Nephron progenitor cell (in vitro differentiated cells): ENCODE results near the gene GPANK1.

Source experiments
- DNase-seq: peaks from one replicate; pipeline ENCODE4 v3.0.0; 2021
- H3K27ac Mint-ChIP-seq: 2 replicates; pipeline ENCODE4 v1.8.0; 2021; ENCODE audit warnings: mild to moderate bottlenecking, moderate library complexity, mixed read lengths
- H3K27me3 Mint-ChIP-seq: 2 replicates; pipeline ENCODE4 v1.8.0; 2021; ENCODE audit warnings: mild to moderate bottlenecking, low read depth, mixed read lengths; ENCODE audit not compliant: poor library complexity
- H3K36me3 Mint-ChIP-seq: 2 replicates; pipeline ENCODE4 v1.8.0; 2021; ENCODE audit warnings: low read depth, mixed read lengths
- H3K4me1 Mint-ChIP-seq: 2 replicates; pipeline ENCODE4 v1.8.0; 2021; ENCODE audit warnings: mixed read lengths
- H3K4me3 Mint-ChIP-seq: 2 replicates; pipeline ENCODE4 v1.8.0; 2021; ENCODE audit warnings: mild to moderate bottlenecking, moderate library complexity, mixed read lengths
- H3K9me3 Mint-ChIP-seq: 2 replicates; pipeline ENCODE4 v1.8.0; 2021; ENCODE audit warnings: mild to moderate bottlenecking, moderate library complexity, mixed read lengths
- TF ChIP-seq, protein P1 (sequence below): fragments of 200-600 bp; sonication (generic); IDR thresholded peaks from 2 replicates; pipeline ENCODE4 v1.5.0; 2021; ENCODE audit warnings: antibody characterized with exemption

Gene GPANK1

DNA sequence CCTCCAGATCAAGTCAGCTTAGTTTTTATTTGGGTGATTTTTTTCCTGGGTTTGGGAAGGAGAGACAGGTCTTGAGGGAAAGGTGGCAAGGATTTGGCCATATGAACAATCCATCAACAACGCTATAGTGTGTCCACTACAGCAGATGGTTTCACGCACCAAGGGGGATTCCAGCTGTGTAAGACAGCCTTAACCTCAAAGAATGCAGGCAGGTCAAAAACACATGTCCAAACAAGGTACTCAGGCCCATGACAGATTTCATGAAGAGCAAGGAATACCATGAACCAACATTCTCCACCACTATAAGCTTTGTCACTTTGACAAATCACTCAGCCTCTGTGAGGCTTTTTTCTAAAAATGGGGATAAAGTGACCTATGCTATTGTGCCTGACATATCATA, 47.8 kb downstream of the GPANK1 start:
- Mint-ChIP-seq H3K27ac (no peak overlapping the region), H3K4me3 (no peak overlapping the region), H3K9me3 (peaks cover 8% of the 10 kb centered on the region), H3K36me3 (peaks cover under 1% of the 10 kb centered on the region), H3K27me3 (no peaks in the 10 kb centered on the region), H3K4me1 (peaks cover 53% of the 10 kb centered on the region)
- no peak for DNase-seq
- TF ChIP-seq, protein P1, sequence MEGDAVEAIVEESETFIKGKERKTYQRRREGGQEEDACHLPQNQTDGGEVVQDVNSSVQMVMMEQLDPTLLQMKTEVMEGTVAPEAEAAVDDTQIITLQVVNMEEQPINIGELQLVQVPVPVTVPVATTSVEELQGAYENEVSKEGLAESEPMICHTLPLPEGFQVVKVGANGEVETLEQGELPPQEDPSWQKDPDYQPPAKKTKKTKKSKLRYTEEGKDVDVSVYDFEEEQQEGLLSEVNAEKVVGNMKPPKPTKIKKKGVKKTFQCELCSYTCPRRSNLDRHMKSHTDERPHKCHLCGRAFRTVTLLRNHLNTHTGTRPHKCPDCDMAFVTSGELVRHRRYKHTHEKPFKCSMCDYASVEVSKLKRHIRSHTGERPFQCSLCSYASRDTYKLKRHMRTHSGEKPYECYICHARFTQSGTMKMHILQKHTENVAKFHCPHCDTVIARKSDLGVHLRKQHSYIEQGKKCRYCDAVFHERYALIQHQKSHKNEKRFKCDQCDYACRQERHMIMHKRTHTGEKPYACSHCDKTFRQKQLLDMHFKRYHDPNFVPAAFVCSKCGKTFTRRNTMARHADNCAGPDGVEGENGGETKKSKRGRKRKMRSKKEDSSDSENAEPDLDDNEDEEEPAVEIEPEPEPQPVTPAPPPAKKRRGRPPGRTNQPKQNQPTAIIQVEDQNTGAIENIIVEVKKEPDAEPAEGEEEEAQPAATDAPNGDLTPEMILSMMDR: no peak

DNA sequence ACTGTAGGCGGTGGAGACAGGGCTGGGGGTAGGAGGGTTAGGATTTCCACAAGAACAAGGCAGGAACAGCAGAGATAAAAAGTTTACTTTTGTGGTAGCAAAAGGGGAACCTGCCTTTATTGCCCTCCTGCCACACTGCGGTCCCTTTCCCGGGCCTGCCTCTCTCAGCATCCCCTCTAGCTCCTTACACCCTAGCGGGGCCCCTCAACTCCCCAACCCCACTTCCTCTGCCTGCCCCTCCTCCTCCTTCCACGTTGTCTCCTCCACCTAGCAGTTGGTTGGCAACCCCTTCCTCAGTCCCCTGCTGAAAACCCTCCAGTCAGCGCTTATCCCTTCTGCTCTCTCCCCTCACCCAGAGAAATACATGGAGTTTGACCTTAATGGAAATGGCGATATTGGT, 49.0 kb downstream of the GPANK1 start:
- H3K27ac Mint-ChIP-seq: no peak overlapping the region
- H3K36me3 Mint-ChIP-seq: no peaks in the 10 kb centered on the region
- H3K9me3 Mint-ChIP-seq: peaks cover 8% of the 10 kb centered on the region
- peak overlapping the region; percentile 7 for H3K4me3 Mint-ChIP-seq
- H3K4me1 Mint-ChIP-seq: peaks cover 49% of the 10 kb centered on the region
- peaks cover 6% of the 10 kb centered on the region for H3K27me3 Mint-ChIP-seq
- DNase-seq: no peak
- TF ChIP-seq, protein P1: no peak

DNA sequence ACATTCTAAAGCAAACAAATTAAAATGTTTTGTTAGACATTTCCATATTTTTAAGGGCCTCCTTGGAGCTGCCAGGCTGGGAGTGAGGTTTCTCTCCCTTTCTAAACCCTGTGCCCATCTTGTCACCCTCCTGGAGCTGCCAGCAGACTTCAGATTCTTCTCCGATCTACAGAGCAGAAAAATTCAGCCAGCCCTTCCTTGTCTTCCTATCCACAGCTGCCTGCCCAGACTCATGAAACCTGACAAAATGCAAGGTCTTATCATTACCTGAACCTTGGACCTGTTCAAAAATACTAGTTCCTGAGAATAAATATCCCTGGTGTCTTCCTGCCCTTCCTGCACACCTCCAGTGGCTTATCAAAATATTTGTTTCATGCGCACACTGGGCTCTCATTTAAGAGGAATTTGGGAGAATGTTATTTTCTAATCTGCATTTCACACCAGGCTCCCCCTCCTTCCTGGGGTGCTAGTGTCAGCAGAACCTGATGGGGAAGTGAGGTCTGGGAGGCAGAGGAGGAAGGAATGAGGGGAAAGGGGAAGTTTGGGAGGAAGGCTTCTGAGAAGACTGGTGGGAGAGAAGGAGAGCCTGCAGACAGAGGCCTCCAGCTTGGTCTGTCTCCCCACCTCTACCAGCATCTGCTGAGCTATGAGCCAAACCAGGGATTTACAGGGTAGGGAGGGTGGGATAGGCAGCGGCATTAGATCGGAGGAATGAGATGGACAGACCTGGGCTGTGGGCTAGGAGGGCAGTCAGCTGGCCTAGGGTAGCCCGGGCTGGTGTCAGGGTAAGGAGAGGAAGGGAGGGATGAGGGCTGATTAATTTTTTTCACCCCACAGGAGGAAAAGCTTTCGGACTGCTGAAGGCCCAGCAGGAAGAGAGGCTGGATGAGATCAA, 49.9 kb downstream of the GPANK1 start, which contains the start of gene AIF1:
Gene AIF1, plus strand, starts transcription at position 551 of the 895 bp plus-strand sequence. Its CDS starts 96 bp downstream, at position 647.
- H3K4me3 Mint-ChIP-seq: peak within 1 kb of the TSS; percentile 7
- TF ChIP-seq, protein P1: no peak
- H3K27ac Mint-ChIP-seq: peak within 1 kb of the TSS; percentile 81
- peaks cover 49% of the 10 kb centered on the region for H3K4me1 Mint-ChIP-seq
- peaks cover 6% of the 10 kb centered on the region for H3K27me3 Mint-ChIP-seq
- DNase-seq: no peak
- H3K36me3 Mint-ChIP-seq: no peaks in the 10 kb centered on the region
- peaks cover 5% of the 10 kb centered on the region for H3K9me3 Mint-ChIP-seq

DNA sequence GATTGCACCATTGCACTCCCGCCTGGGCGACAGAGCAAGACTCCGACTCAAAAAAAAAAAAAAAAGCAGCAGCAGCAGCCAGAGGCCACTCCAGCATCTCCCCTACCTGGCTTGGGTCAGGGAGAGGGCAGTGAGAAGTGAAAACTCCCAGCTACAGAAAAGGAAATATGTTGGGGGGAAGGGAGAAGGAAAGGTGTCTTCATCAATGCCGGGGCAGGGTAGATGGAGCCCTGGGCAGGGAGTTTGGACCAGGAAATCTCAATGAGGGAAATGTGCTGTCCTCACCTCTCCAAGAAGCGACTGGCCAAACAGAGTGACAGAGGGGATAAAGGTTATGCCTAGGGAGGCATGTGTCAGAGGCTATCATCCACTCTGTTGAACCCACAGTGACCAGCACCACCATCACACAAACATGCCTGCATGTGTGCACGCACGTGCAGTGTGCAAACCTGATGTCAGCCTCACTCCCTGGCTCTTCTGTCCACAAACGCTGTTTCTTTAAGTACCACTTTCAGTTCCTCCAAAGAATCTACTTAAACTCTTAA, 50.6 kb downstream of the GPANK1 start:
- TF ChIP-seq, protein P1: no peak
- no peak overlapping the region for H3K27ac Mint-ChIP-seq
- H3K36me3 Mint-ChIP-seq: no peaks in the 10 kb centered on the region
- DNase-seq: no peak
- no peak overlapping the region for H3K4me3 Mint-ChIP-seq
- peaks cover 47% of the 10 kb centered on the region for H3K4me1 Mint-ChIP-seq
- no peaks in the 10 kb centered on the region for H3K9me3 Mint-ChIP-seq
- H3K27me3 Mint-ChIP-seq: peaks cover 6% of the 10 kb centered on the region
